ENCODE measurements around the gene ANKRD22.

Gene ANKRD22

GRCh38 chr10:88800152-88801125 lies 51.2 kb downstream of the ANKRD22 start:
- no peak for DNase-seq (ENCODE audit: low read depth in 2 of 2)

- DNase-seq (ENCODE audit: low read depth in 2 of 2) = no peak
Measured at GRCh38 chr10:88794731-88795130, 56.9 kb downstream of the ANKRD22 start.

GRCh38 chr10:88793712-88794299 lies 57.8 kb downstream of the ANKRD22 start:
- DNase-seq (ENCODE audit: low read depth in 2 of 2) = no peak

- DNase-seq (ENCODE audit: low read depth in 2 of 2) = no peak
Measured at GRCh38 chr10:88792661-88793060, 59.0 kb downstream of the ANKRD22 start.

- DNase-seq (ENCODE audit: low read depth in 2 of 2) = no peak
Measured at GRCh38 chr10:88791924-88792323, 59.7 kb downstream of the ANKRD22 start.

- no peak for DNase-seq (ENCODE audit: low read depth in 2 of 2)
Measured at GRCh38 chr10:88788924-88789323, 62.7 kb downstream of the ANKRD22 start.

- no peak for DNase-seq (ENCODE audit: low read depth in 2 of 2)
Measured at GRCh38 chr10:88787463-88787862, 64.2 kb downstream of the ANKRD22 start.

- DNase-seq (ENCODE audit: low read depth in 2 of 2) = no peak
Measured at GRCh38 chr10:88786032-88786770, 65.4 kb downstream of the ANKRD22 start.

- no peak for DNase-seq (ENCODE audit: low read depth in 2 of 2)
Measured at GRCh38 chr10:88783724-88784123, 67.9 kb downstream of the ANKRD22 start.

- DNase-seq (ENCODE audit: low read depth in 2 of 2) = no peak
Measured at GRCh38 chr10:88782222-88782621, 69.4 kb downstream of the ANKRD22 start.

GRCh38 chr10:88781206-88781605 lies 70.4 kb downstream of the ANKRD22 start:
- DNase-seq (ENCODE audit: low read depth in 2 of 2) = no peak

Data from activated CD8-positive, alpha-beta memory T cell treated with anti-CD3 and anti-CD28 coated beads for 4 hours (primary cell).